Kidney capillary endothelial cell (primary cell): Measurements from ENCODE around the gene FLG2.

Experiments used
- DNase-seq: peaks from one replicate; pipeline ENCODE4 v3.0.0-alpha.2; 2018; ENCODE audit warnings: low spot score

The FLG2 gene

GRCh38 chr1:152359906-152360305 is at the start of gene FLG2:
TSS of gene FLG2 (minus strand) at chr1:152360006. CDS start at chr1:152358884, 1,122 bp downstream.
- no peak for DNase-seq

- no peak for DNase-seq
Observed at GRCh38 chr1:152408664-152409063, 48.9 kb upstream of the FLG2 start.

GRCh38 chr1:152398812-152399698 is 39.2 kb upstream of the FLG2 start:
- DNase-seq: no peak

GRCh38 chr1:152397474-152397873 is 37.7 kb upstream of the FLG2 start:
- DNase-seq: no peak

GRCh38 chr1:152394151-152394550 is 34.3 kb upstream of the FLG2 start:
- no peak for DNase-seq

- no peak for DNase-seq
Observed at GRCh38 chr1:152392909-152393308, 33.1 kb upstream of the FLG2 start.

- DNase-seq: no peak
Observed at GRCh38 chr1:152388889-152389288, 29.1 kb upstream of the FLG2 start.

GRCh38 chr1:152386940-152387339 is 27.1 kb upstream of the FLG2 start:
- DNase-seq: no peak

GRCh38 chr1:152380932-152381331 is 21.1 kb upstream of the FLG2 start:
- DNase-seq: no peak

GRCh38 chr1:152374451-152374850 is 14.6 kb upstream of the FLG2 start:
- no peak for DNase-seq

GRCh38 chr1:152372672-152373071 is 12.9 kb upstream of the FLG2 start:
- no peak for DNase-seq

GRCh38 chr1:152367436-152367835 is 7.6 kb upstream of the FLG2 start:
- no peak for DNase-seq

GRCh38 chr1:152356736-152357135 is 3.1 kb downstream of the FLG2 start:
- DNase-seq: no peak

- DNase-seq: no peak
Observed at GRCh38 chr1:152349611-152350010, 10.2 kb downstream of the FLG2 start.

- DNase-seq: no peak
Observed at GRCh38 chr1:152348447-152348846, 11.4 kb downstream of the FLG2 start.

GRCh38 chr1:152347116-152347728 is 12.6 kb downstream of the FLG2 start:
- DNase-seq: peak; percentile 49

GRCh38 chr1:152344438-152344837 is 15.4 kb downstream of the FLG2 start:
- DNase-seq: no peak

- DNase-seq: no peak
Observed at GRCh38 chr1:152343006-152343405, 16.8 kb downstream of the FLG2 start.

- DNase-seq: no peak
Observed at GRCh38 chr1:152335399-152335798, 24.4 kb downstream of the FLG2 start.

- no peak for DNase-seq
Observed at GRCh38 chr1:152328801-152329391, 30.9 kb downstream of the FLG2 start.

GRCh38 chr1:152325111-152325510 is 34.7 kb downstream of the FLG2 start, which contains the start of gene FLG:
TSS of gene FLG (minus strand) at chr1:152325239. CDS start at chr1:152315456, 9,783 bp downstream.
- DNase-seq: no peak

- DNase-seq: no peak
Observed at GRCh38 chr1:152313970-152314369, 45.8 kb downstream of the FLG2 start.

GRCh38 chr1:152313319-152313801 is 46.4 kb downstream of the FLG2 start:
- no peak for DNase-seq
